ENCODE measurements around the gene SRSF4. TPM values are rescaled to one million over a fixed set of nuclear protein-coding genes. Genes with fewer than 3 reads are reported as not detected.
"Not testable (repeated sequence)": the region's sequence is repeated elsewhere in the genome, so short reads cannot be mapped to it uniquely, and the experiment has no call there.

The SRSF4 gene
- polyA plus RNA-seq, 1 donor: 149 TPM

DNA sequence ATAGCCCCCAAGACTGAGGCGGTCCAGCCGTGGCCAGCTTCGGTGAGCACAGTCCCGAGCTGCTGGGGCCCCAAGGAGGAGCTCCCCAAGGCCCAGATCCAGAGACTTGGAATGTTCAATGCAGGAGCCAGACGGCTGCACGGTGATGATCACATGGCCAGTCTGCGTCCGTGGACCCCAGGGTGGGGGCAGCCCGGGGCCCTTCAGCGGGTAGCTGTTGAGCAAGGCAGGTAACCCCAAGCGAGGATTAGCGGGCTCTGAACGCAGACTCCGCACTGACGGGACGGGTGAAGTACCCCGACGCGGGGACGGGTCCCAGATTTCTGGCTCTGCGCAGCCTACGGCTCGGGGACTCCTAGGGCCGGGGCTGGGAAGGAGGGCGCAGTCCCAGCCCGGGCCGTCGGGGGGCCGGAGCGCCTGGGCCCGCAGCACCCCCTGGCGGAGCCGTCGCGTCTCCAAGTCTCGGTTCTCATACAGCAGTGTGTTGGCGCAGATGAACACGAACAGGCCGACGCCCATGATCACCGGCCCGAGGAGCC is 60.7 kb downstream of the SRSF4 start:
- no CpG with 5 or more reads among the region's 42 CpGs for WGBS (ENCODE audit: insufficient coverage, low lambda C conversion rate)
- peaks cover 22% of the 10 kb centered on the region for H3K4me1 ChIP-seq (ENCODE audit: control insufficient read depth, insufficient read depth, low read length)
- H3K4me3 ChIP-seq (ENCODE audit: low read length): no peak overlapping the region
- H3K27ac ChIP-seq (ENCODE audit: low read length): no peak overlapping the region
- peak in 1 of 2 donors; percentile 66 for DNase-seq
- H3K9me3 ChIP-seq (ENCODE audit: control insufficient read depth, low read depth, low read length): peaks cover 20% of the 10 kb centered on the region
- peaks cover 48% of the 10 kb centered on the region for H3K27me3 ChIP-seq (ENCODE audit: control insufficient read depth, insufficient read depth, low read length)
- peaks cover 20% of the 10 kb centered on the region for H3K36me3 ChIP-seq (ENCODE audit: control insufficient read depth, insufficient read depth, low read length)

DNA sequence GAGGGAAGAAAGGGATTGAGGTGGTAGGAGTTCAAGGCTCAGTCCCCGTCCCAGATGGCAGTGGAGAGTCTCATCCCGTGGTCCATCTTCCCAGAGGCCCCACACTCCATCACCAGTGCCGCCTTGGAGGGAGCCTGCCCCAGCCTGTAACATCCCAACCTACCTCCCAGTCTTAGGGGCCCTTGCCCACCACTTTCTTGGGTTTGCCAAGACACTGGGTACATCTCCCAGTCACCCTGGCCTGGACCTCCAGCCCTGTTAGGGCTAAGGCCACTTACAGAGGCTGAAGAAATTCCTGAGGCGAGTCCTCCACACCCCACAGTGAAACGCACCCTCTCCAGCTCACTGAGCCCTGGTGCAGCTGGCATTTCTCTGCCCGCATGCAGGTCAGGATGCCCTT is 61.3 kb downstream of the SRSF4 start:
- Histone ChIP-seq H3K27ac (ENCODE audit: low read length) (no peak overlapping the region), H3K27me3 (ENCODE audit: control insufficient read depth, insufficient read depth, low read length) (peaks cover 42% of the 10 kb centered on the region), H3K36me3 (ENCODE audit: control insufficient read depth, insufficient read depth, low read length) (peaks cover 24% of the 10 kb centered on the region), H3K4me1 (ENCODE audit: control insufficient read depth, insufficient read depth, low read length) (peaks cover 22% of the 10 kb centered on the region), H3K9me3 (ENCODE audit: control insufficient read depth, low read depth, low read length) (peaks cover 20% of the 10 kb centered on the region), H3K4me3 (ENCODE audit: low read length) (no peak overlapping the region)
- no CpG with 5 or more reads among the region's 6 CpGs for WGBS (ENCODE audit: insufficient coverage, low lambda C conversion rate)
- DNase-seq: no peak

DNA sequence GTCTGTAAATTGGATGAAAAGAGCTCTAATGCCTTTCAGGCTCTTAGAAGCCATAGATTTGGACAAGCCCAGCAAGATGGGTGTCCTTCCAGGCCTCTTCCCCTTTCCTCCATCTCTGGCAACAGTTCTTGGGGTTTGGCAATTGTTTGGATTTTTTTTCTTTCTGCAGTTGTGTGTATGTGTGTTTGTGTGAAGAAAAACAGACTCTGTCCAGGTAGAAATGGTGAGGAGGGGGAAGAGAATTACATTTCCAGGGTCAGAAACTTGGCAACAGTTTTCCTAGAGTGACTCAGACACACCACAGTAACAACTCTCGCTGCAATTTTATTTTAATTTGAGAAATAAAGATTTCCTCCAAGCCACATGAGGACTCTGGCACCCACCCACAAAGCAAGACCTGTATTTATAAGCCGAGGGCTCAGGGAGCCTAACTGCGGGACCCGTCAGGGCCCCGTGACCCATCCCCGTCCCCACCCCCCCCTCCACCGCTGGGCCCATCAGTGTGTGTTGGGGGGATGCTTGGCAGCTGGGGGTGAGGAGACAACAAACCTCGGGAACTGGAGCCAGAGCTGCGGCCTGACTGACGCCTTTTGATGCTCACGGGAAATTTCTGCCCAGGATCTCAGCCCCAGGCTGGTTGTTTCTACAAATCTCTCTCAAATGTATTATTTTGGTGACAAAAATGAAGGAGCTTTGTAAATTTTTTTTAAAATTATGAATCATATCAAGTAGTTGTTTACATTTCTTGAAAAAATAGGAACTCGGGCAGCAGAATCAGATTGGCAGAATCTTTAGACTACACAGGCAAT is 62.4 kb downstream of the SRSF4 start:
- Histone ChIP-seq H3K27ac (ENCODE audit: low read length) (no peak overlapping the region), H3K27me3 (ENCODE audit: control insufficient read depth, insufficient read depth, low read length) (peaks cover 33% of the 10 kb centered on the region), H3K36me3 (ENCODE audit: control insufficient read depth, insufficient read depth, low read length) (peaks cover 26% of the 10 kb centered on the region), H3K4me1 (ENCODE audit: control insufficient read depth, insufficient read depth, low read length) (peaks cover 18% of the 10 kb centered on the region), H3K4me3 (ENCODE audit: low read length) (no peak overlapping the region), H3K9me3 (ENCODE audit: control insufficient read depth, low read depth, low read length) (peaks cover 20% of the 10 kb centered on the region)
- no CpG with 5 or more reads among the region's 12 CpGs for WGBS (ENCODE audit: insufficient coverage, low lambda C conversion rate)
- no peak for DNase-seq

DNA sequence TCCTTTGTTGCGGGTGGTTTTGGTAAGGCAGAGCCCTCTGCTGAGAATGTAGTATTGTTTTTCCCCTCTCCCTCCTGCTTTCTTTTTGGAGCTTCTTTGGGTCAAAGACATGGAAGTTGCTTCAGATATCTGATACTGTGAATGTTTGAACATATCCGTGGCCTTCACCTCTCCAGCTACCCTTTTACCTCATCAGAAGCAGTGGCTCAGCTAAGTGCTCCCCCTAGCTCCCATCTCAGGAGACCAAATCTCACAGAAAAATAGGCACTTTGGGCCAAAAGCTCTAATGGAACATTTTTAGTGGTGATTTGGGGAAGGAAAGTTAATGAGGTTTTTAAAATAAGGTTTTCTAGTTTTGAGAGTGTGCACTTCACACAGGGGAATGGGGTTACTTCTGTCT is 64.3 kb downstream of the SRSF4 start:
- no CpG with 5 or more reads among the region's 2 CpGs for WGBS (ENCODE audit: insufficient coverage, low lambda C conversion rate)
- peaks cover 6% of the 10 kb centered on the region for H3K4me1 ChIP-seq (ENCODE audit: control insufficient read depth, insufficient read depth, low read length)
- peaks cover 35% of the 10 kb centered on the region for H3K36me3 ChIP-seq (ENCODE audit: control insufficient read depth, insufficient read depth, low read length)
- H3K27me3 ChIP-seq (ENCODE audit: control insufficient read depth, insufficient read depth, low read length): peaks cover 15% of the 10 kb centered on the region
- no peak overlapping the region for H3K27ac ChIP-seq (ENCODE audit: low read length)
- no peak overlapping the region for H3K4me3 ChIP-seq (ENCODE audit: low read length)
- peaks cover 5% of the 10 kb centered on the region for H3K9me3 ChIP-seq (ENCODE audit: control insufficient read depth, low read depth, low read length)
- no peak for DNase-seq

DNA sequence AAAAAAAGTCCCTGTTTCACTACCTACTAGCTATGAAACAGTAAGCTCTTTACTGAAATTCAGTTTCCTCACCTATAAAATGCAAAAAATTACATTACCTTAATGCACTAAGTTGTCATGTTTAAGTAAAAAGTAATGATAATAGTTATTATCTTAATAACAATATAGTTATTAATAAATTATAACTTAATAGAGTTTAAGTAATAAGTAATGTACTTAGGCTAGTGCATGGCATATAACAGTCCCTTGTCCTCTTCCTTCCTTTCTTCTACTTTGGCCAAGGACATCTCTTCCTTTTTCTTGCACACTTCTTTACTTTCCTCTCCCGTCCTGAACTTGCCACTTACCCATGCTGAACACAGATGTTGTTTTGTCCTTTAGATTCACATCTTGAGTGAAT is 67.0 kb downstream of the SRSF4 start:
- no peak overlapping the region for H3K27ac ChIP-seq (ENCODE audit: low read length)
- peaks cover 41% of the 10 kb centered on the region for H3K36me3 ChIP-seq (ENCODE audit: control insufficient read depth, insufficient read depth, low read length)
- no peak for DNase-seq
- H3K9me3 ChIP-seq (ENCODE audit: control insufficient read depth, low read depth, low read length): no peaks in the 10 kb centered on the region
- H3K4me3 ChIP-seq (ENCODE audit: low read length): no peak overlapping the region
- WGBS (ENCODE audit: insufficient coverage, low lambda C conversion rate): 90% methylated on average over 1 of the region's 1 CpG
- no peaks in the 10 kb centered on the region for H3K27me3 ChIP-seq (ENCODE audit: control insufficient read depth, insufficient read depth, low read length)
- no peaks in the 10 kb centered on the region for H3K4me1 ChIP-seq (ENCODE audit: control insufficient read depth, insufficient read depth, low read length)

DNA sequence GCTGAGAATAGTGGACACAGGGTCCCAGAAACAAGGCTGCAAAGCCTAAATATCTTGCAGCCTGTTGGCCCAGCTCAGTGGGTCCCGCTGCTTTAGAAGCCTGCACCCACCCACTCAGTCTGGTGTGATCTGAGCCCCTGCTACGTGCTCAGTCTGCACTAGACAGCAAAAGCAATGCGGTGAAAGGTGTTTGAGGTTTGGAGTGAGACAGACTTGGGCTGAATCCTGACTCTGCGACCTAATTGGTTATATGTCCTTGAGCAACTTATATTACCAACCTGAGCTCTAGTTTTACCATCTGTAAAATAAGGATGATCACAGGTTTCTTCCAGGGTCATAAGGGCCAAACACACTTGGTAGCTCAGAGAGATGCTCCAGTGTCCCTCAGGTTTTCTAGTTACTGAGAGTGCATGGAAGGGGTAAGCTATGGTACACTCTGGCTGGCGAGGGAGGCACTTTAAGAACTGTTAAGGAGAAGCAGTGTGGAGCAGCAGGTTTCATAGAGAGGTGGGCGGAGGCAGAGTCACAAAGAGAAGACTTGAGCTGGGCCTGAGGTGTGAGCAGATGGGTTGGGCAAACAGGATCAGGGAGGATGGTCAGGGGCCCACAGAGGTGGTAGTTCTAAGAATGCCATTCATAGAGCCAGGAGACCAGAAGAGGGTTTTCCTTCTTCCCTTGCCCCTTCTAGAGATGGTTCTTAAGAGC is 68.1 kb downstream of the SRSF4 start:
- DNase-seq: no peak
- no peaks in the 10 kb centered on the region for H3K27me3 ChIP-seq (ENCODE audit: control insufficient read depth, insufficient read depth, low read length)
- H3K36me3 ChIP-seq (ENCODE audit: control insufficient read depth, insufficient read depth, low read length): peaks cover 43% of the 10 kb centered on the region
- no peak overlapping the region for H3K4me3 ChIP-seq (ENCODE audit: low read length)
- WGBS (ENCODE audit: insufficient coverage, low lambda C conversion rate): no CpG with 5 or more reads among the region's 6 CpGs
- no peak overlapping the region for H3K27ac ChIP-seq (ENCODE audit: low read length)
- H3K4me1 ChIP-seq (ENCODE audit: control insufficient read depth, insufficient read depth, low read length): no peaks in the 10 kb centered on the region
- H3K9me3 ChIP-seq (ENCODE audit: control insufficient read depth, low read depth, low read length): no peaks in the 10 kb centered on the region

DNA sequence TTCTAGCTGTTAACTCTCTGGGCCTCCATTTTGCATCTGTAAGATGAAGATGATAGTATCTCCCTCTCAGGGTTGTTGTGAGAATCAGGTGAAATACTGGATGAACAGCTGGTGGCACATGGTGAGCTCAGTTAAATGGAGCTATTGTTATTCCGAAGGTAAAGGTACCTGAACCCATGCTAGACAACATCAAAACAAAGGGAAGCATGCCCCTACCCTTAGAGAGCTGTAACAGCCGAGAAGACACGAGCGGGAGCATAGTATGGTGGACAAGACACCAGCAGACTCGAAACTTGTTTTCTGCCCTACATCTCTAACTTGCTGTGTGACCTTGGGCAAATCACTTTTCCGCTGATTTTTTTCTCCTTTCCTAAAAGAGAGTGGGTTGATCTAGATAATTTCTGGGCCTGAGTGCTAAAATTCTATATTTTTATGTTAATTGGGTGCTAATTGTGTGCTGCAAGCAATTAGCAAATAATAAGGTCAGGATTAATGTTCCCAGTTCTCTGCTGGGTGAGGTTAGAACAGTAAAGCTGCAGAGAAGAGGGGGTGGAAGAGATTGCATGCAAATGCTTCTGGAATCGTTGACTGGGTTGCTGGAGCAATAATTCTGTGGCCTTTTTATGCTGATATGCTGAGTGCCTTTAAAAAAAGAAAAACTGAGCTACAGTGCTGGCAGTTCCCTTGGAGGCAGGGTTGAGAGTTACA is 68.8 kb downstream of the SRSF4 start:
- no peaks in the 10 kb centered on the region for H3K4me1 ChIP-seq (ENCODE audit: control insufficient read depth, insufficient read depth, low read length)
- no peak for DNase-seq
- no peak overlapping the region for H3K4me3 ChIP-seq (ENCODE audit: low read length)
- H3K36me3 ChIP-seq (ENCODE audit: control insufficient read depth, insufficient read depth, low read length): peaks cover 40% of the 10 kb centered on the region
- H3K27me3 ChIP-seq (ENCODE audit: control insufficient read depth, insufficient read depth, low read length): no peaks in the 10 kb centered on the region
- WGBS (ENCODE audit: insufficient coverage, low lambda C conversion rate): 83% methylated on average over 1 of the region's 7 CpGs
- H3K27ac ChIP-seq (ENCODE audit: low read length): no peak overlapping the region
- H3K9me3 ChIP-seq (ENCODE audit: control insufficient read depth, low read depth, low read length): no peaks in the 10 kb centered on the region

DNA sequence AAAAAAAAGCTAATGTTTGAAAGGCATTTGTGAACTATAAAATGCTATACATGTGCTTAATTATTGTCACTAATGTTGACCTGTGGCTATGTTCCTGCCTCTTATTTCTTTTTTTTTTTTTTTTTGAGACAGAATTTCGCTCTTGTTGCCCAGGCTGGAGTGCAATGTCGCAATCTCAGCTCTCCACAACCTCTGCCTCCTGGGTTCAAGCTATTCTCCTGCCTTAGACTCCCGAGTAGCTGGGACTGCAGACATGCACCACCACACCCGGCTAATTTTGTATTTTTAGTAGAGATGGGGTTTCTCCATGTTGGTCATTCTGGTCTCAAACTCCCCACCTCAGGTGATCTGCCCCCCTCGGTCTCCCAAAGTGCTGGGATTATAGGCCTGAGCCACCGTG is 73.7 kb downstream of the SRSF4 start:
- not testable (repeated sequence) for H3K27ac ChIP-seq (ENCODE audit: low read length); H3K4me3 ChIP-seq (ENCODE audit: low read length); H3K9me3 ChIP-seq (ENCODE audit: control insufficient read depth, low read depth, low read length); H3K27me3 ChIP-seq (ENCODE audit: control insufficient read depth, insufficient read depth, low read length); DNase-seq; H3K4me1 ChIP-seq (ENCODE audit: control insufficient read depth, insufficient read depth, low read length)
- peaks cover 16% of the 10 kb centered on the region for H3K36me3 ChIP-seq (ENCODE audit: control insufficient read depth, insufficient read depth, low read length)
- no CpG with 5 or more reads among the region's 6 CpGs for WGBS (ENCODE audit: insufficient coverage, low lambda C conversion rate)

DNA sequence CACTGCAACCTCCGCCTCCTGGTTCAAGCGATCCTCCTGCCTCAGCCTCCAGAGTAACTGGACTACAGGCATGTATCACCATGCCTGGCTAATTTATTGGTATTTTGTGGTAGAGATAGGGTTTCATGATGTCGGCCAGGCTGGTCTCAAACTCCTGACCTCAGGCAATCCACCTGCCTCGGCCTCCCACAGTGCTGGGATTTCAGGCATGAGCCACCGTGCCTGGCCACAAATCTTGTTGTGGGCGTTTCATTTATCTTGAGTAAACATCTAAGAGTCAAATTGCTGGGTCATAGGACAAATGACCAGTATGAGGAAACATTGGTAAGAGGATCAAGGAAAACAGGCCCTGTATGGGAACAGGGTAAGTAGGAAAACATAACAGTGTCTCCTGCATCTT is 75.9 kb downstream of the SRSF4 start:
- Histone ChIP-seq H3K4me1 (ENCODE audit: control insufficient read depth, insufficient read depth, low read length) (no peaks in the 10 kb centered on the region), H3K4me3 (ENCODE audit: low read length) (no peak overlapping the region), H3K27ac (ENCODE audit: low read length) (no peak overlapping the region), H3K9me3 (ENCODE audit: control insufficient read depth, low read depth, low read length) (no peaks in the 10 kb centered on the region), H3K36me3 (ENCODE audit: control insufficient read depth, insufficient read depth, low read length) (peaks cover 15% of the 10 kb centered on the region), H3K27me3 (ENCODE audit: control insufficient read depth, insufficient read depth, low read length) (no peaks in the 10 kb centered on the region)
- WGBS (ENCODE audit: insufficient coverage, low lambda C conversion rate): 40% methylated on average over 1 of the region's 6 CpGs
- no peak for DNase-seq

DNA sequence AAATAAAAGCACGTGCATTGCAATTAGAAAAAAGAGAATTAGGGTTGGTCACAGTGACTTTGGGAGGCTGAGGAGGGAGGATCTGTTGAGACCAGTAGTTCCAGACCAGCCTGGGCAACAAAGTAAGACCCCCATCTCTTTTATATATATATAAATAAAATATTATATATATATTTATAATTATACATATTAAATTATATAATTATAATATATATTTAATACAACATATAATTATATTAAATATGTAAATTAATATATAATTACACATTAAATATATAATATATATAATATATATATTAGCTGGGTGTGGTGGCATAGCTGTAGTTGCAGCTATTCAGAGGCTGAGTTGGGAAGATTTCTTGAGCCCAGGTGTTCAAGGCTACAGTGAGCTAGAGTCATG is 81.2 kb downstream of the SRSF4 start:
- WGBS (ENCODE audit: insufficient coverage, low lambda C conversion rate): 100% methylated on average over 1 of the region's 1 CpG

More for the DNA sequence above, 81.2 kb downstream of the SRSF4 start:
- H3K36me3 ChIP-seq (ENCODE audit: control insufficient read depth, insufficient read depth, low read length): peaks cover 25% of the 10 kb centered on the region
- H3K27me3 ChIP-seq (ENCODE audit: control insufficient read depth, insufficient read depth, low read length): no peaks in the 10 kb centered on the region
- no peaks in the 10 kb centered on the region for H3K9me3 ChIP-seq (ENCODE audit: control insufficient read depth, low read depth, low read length)
- no peaks in the 10 kb centered on the region for H3K4me1 ChIP-seq (ENCODE audit: control insufficient read depth, insufficient read depth, low read length)
- no peak overlapping the region for H3K27ac ChIP-seq (ENCODE audit: low read length)
- no peak overlapping the region for H3K4me3 ChIP-seq (ENCODE audit: low read length)
- no peak for DNase-seq
